Epidermal melanocyte (primary cell): ENCODE results near the gene TBL1X.
"Not testable (repeated sequence)": the region's sequence is repeated elsewhere in the genome, so short reads cannot be mapped to it uniquely, and the experiment has no call there.

ENCODE experiments used
- DNase-seq: peaks from one replicate; pipeline ENCODE4 v3.0.0; 2011; ENCODE audit warnings: low spot score; ENCODE audit not compliant: insufficient read length

TBL1X gene

GRCh38 chrX:9749146-9749692, 284.4 kb downstream of the TBL1X start:
- no peak for DNase-seq

GRCh38 chrX:9757366-9757765, 292.5 kb downstream of the TBL1X start:
- no peak for DNase-seq

- no peak for DNase-seq
Measured at GRCh38 chrX:9758021-9758638, 293.3 kb downstream of the TBL1X start.

- no peak for DNase-seq
Measured at GRCh38 chrX:9759337-9759736, 294.5 kb downstream of the TBL1X start.

GRCh38 chrX:9765072-9765736, 300.3 kb downstream of the TBL1X start:
- no peak for DNase-seq

GRCh38 chrX:9765737-9766097, 300.9 kb downstream of the TBL1X start, which contains the start of gene GPR143:
TSS of gene GPR143 (minus strand) at chrX:9765847. CDS start at chrX:9765817, 30 bp downstream.
- DNase-seq = peak; percentile 61

- DNase-seq = no peak
Measured at GRCh38 chrX:9767375-9767774, 302.5 kb downstream of the TBL1X start.

- not testable (repeated sequence) for DNase-seq
Measured at GRCh38 chrX:9768321-9768839, 303.5 kb downstream of the TBL1X start.

GRCh38 chrX:9770319-9770718, 305.5 kb downstream of the TBL1X start:
- no peak for DNase-seq

- no peak for DNase-seq
Measured at GRCh38 chrX:9772943-9773342, 308.1 kb downstream of the TBL1X start.

GRCh38 chrX:9775930-9776329, 311.1 kb downstream of the TBL1X start:
- no peak for DNase-seq

GRCh38 chrX:9781941-9782340, 317.1 kb downstream of the TBL1X start:
- no peak for DNase-seq

GRCh38 chrX:9784332-9784731, 319.5 kb downstream of the TBL1X start:
- DNase-seq = no peak

GRCh38 chrX:9785254-9785943, 320.5 kb downstream of the TBL1X start:
- no peak for DNase-seq

GRCh38 chrX:9785944-9786797, 321.3 kb downstream of the TBL1X start, which contains the start of gene SHROOM2:
TSS of gene SHROOM2 (plus strand) at chrX:9786429. CDS start at chrX:9786546, 117 bp downstream.
- no peak for DNase-seq

- DNase-seq = no peak
Measured at GRCh38 chrX:9786798-9787635, 322.2 kb downstream of the TBL1X start.

GRCh38 chrX:9788911-9789310, 324.1 kb downstream of the TBL1X start:
- no peak for DNase-seq

- DNase-seq = no peak
Measured at GRCh38 chrX:9789555-9789954, 324.7 kb downstream of the TBL1X start.
